22Rv1 (cell line): ENCODE results near the gene TAF6.

Experiments
- H3K27ac ChIP-seq: fragments of 450-650 bp; 2 replicates; pipeline ENCODE4 v1.5.1; 2017
- CTCF ChIP-seq: fragments of 450-650 bp; IDR thresholded peaks from 2 replicates; pipeline ENCODE4 v1.5.1; 2017; ENCODE audit warnings: mild to moderate bottlenecking
- ZFX ChIP-seq: fragments of 450-650 bp; IDR thresholded peaks from 2 replicates; pipeline ENCODE4 v1.6.1; 2017; ENCODE audit warnings: antibody characterized with exemption, borderline replicate concordance

Gene TAF6

GRCh38 chr7:100105534-100105933, 13.6 kb downstream of the TAF6 start:
- no peak overlapping the region for H3K27ac ChIP-seq
- TF ChIP-seq ZFX (no peak), CTCF (no peak)

- H3K27ac ChIP-seq: peak overlapping the region; percentile 100
- no peak for TF ChIP-seq ZFX
- no peak for TF ChIP-seq CTCF
These were observed 16.0 kb downstream of the TAF6 start for GRCh38 chr7:100102950-100103840.

- peak within 1 kb of the TSS; percentile 100 for H3K27ac ChIP-seq
- TF ChIP-seq CTCF (no peak), ZFX (no peak)
These were observed 17.9 kb downstream of the TAF6 start, which contains the start of the genes AP4M1 and MCM7 for GRCh38 chr7:100101016-100101862. Gene AP4M1 (plus strand): TSS chr7:100101643. CDS start chr7:100101715, 72 bp downstream. Gene MCM7 (minus strand): TSS chr7:100101397. CDS start chr7:100101294, 103 bp downstream.

- TF ChIP-seq CTCF (no peak), ZFX (no peak)
- H3K27ac ChIP-seq: peak overlapping the region; percentile 100
These were observed 18.6 kb downstream of the TAF6 start for GRCh38 chr7:100100420-100101015.

- H3K27ac ChIP-seq: peak overlapping the region; percentile 100
- TF ChIP-seq ZFX: no peak
- no peak for TF ChIP-seq CTCF
These were observed 19.7 kb downstream of the TAF6 start for GRCh38 chr7:100099452-100099851.

GRCh38 chr7:100098913-100099312, 20.2 kb downstream of the TAF6 start:
- TF ChIP-seq ZFX: no peak
- no peak for TF ChIP-seq CTCF
- peak overlapping the region; percentile 100 for H3K27ac ChIP-seq
